ENCODE measurements around the gene SLC35F2.
"Not testable (repeated sequence)": the region's sequence is repeated elsewhere in the genome, so short reads cannot be mapped to it uniquely, and the experiment has no call there.

The SLC35F2 gene, protein sequence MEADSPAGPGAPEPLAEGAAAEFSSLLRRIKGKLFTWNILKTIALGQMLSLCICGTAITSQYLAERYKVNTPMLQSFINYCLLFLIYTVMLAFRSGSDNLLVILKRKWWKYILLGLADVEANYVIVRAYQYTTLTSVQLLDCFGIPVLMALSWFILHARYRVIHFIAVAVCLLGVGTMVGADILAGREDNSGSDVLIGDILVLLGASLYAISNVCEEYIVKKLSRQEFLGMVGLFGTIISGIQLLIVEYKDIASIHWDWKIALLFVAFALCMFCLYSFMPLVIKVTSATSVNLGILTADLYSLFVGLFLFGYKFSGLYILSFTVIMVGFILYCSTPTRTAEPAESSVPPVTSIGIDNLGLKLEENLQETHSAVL

DNA sequence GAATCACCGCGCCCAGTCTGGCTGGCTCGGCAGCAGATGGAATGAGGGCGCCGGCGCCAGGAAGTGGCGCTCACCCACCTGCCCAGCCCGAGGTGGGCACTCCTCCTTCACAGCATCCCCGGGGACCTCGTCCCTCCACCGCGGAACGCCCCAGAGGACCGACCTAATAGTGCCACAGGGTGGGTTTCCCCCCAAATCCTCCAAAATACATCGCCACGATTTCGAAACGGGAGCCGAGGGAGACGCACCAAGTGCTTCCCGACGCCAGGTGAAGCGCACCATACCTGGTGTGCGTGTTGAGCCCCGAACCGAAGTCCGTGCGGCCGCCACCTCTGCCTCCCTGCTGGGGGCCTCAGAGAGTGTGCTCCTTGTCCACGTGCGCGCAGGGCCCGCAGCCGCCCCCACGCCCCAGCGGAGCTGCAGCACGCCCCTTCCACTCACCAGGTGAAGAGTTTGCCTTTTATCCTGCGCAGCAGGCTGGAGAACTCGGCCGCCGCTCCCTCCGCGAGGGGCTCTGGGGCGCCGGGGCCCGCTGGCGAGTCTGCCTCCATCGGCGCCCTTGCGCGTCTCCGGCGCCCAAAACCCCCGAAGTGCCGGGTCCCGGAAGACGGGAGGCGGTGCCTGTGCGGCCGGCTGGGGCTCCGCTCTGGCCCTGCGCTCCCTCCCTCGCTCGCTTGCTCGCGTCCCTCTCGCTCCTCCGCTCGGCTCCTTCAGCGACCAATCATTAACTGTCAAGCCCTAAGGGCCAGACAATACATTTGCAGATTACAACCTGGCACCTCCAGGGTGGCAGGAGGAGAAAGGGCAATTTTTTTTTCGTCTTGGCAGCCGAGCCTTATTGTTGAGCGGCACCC is at the start of gene SLC35F2:
SLC35F2 (minus strand) TSS at position 571 of the 854 bp plus-strand sequence; CDS start at position 551, 20 bp downstream.
- DNase-seq, result peak in 3 of 4 experiments; percentile 15 to 43 (median 25)

DNA sequence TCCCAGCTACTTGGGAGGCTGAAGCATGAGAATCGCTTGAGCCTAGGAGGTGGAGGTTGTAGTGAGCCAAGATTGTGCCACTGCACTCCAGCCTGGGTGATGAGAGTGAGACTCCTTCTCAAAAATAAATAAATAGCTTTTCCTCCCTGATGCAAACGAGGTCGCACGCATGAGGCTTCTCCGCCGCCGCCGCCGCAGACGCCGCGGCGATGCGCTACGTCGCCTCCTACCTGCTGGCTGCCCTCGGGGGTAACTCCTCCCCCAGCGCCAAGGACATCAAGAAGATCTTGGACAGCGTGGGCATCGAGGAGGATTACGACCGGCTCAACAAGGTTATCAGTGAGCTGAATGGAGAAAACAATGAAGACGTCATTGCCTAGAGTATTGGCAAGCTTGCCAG is 49.6 kb upstream of the SLC35F2 start:
- DNase-seq, result no peak

DNA sequence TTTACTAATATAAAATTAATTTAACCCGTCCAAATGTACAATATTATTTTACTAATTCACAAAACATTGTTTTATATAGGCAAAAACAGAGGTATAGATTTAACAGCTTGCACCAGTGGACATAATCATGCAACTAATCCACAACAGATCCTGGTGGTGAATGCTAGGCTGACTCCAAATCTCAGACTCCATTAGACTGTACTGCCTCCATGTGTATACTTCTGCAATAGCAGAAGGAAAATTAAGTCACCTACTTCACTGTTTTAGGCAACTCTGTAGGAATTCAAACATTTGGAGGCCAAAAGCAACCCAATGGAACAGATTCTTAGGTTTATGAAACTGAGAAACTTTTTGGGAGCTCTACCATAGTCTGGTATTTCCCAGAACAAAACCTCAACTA is 39.7 kb upstream of the SLC35F2 start:
- DNase-seq, result no peak

DNA sequence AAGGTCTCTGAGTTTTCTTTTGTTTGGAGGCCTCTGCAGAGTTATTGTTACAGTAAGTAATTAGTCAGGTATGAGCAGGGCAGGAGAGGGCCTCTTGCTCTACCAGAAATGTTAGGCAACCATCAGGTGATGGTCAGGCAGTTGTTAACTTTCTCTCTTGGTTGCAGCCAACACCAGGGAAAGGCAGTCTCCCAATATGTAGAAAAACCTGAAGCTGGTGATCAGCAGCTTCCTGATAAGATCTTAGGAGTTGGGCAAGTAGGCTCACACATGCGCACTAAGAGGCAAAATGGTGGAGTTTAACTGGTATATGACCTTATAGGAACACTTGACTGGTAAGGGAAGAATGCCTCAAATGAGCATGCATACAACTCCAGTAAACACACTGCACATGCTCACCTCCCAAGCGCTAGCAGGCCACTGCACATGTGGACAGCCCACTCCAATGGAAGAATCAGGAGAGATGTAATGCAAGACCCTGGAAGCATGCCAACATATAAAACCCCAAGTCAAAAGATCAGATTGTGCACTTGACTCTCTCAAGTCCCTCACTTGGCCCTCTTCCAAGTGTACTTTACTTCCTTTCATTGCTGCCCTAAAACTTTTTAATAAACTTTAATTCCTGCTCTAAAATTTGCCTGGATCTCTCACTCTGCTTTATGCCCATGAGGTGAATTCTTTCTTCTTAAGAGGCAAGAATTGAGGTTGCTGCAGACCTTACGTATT is 23.7 kb upstream of the SLC35F2 start:
- no peak for DNase-seq

DNA sequence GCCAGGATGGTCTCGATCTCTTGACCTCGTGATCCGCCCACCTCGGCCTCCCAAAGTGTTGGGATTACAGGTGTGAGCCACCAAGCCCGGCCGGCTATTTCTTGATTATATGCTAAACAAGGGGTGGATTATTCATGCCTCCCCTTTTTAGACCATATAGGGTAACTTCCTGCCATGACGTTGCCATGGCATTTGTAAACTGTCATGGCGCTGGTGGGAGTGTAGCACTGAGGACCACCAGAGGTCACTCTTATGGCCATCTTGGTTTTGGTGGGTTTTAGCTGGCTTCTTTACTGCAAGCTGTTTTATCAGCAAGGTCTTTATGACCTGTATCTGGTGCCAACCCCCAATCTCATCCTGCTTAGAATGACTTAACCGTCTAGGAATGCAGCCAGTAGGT is 22.9 kb upstream of the SLC35F2 start:
- not testable (repeated sequence) for DNase-seq

DNA sequence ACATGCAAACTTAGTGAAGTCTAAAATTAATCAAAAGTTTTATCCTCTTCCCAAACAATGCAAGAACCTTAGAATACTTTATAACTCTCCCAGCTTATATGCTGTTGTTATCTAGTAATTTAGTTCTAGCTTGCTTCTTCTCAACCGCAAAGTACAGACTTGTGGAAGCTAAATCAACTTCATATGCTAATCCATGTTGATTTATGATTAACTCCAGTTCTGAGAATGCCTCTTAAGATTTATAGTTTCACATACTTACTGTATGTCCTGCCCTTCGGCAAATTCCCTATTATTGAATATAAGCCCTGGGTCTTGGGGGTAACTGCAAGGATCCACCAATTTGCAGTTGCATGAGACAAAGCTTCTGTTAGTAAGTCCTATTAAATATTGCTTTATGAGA is 17.6 kb upstream of the SLC35F2 start:
- DNase-seq, result no peak

DNA sequence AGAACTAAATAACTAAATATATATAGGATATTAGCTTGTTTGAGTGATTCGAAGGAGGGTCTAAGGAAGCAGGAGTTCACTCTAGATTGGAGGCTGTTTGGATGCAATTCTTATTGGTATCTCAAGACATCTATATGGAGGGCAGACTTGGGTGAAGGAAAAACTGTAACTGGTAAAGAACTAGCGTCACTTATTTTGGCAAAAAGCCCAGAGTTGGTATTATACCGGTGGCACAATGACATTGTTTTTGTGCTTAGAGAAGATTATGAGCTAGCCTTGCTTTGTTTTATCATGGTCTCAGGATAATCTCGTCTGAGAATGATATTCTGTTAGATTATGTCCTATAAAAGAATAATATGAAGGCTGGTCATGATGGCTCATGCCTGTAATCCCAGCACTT is 6.0 kb upstream of the SLC35F2 start:
- DNase-seq, result no peak

DNA sequence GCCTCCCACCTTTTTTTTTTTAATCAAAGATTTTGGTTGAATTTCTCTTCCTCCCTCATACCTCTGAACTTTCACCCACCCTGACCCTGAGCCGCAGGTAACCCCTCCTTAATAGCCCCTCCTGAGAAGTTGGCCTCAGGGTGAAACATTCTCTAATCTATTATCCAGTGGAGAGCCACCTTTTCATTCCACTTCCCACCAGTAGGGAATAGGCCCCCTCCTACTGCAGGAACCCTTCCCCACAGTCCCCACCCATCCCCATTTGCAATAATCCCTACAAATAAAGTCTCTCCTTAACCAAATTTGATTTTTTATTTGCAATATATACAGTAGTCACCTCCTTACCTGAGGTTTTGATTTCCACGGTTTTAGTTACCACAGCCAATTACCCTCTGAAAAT is 2.1 kb upstream of the SLC35F2 start:
- DNase-seq, result no peak

DNA sequence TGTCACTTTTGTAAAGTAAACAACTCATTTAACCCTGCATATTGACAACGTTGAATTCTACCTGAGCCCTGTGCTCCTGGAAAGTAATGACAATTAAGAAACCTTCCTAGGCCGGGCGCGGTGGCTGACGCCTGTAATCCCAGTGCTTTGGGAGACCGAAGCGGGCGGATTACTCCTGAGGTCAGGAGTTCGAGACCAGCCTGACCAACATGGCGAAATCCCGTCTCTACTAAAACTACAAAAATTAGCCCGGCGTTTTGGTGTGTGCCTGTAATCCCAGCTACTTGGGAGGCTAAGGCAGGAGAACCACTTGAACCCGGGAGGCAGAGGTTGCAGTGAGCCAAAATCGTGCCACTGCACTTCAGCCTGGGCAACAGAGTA is 1.6 kb upstream of the SLC35F2 start:
- DNase-seq, result not testable (repeated sequence)

DNA sequence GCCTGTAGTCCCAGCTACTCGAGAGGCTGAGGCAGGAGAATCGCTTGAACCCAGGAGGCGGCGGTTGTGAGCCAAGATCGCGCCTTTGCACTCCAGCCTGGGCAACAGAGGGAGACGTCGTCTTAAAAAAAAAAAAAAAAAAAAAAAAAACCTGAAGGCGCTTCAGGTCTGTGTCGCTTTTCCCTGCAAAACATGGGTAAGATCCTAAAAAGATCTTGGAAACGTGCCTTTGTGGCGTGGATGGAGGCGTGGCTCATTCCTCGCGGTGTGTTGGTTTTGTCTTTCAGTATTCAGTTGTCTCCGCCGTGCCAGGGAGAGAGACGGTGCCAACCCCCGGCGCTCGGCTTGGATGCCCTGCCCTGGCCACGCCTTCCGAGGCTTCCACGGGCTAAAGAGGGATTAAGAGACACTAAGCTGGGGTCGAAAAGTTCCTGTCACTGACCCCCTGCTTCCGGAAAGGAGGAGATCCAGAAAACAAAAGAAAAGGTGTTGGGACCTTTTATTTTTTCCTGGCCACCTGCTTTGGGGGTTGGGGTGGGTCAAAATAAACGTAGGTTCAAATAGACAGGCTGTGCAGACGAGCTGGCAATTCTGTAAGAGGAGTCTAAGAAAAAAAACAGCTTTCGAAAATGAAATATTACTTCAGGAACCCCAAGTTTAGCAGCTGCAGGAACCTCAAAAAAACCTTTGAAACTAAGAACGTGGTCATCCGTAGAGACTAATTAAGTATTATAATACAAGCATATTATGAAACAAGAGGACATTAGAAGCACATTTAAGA is 1.1 kb upstream of the SLC35F2 start:
- DNase-seq, result peak in 1 of 4 experiments; percentile 2

DNA sequence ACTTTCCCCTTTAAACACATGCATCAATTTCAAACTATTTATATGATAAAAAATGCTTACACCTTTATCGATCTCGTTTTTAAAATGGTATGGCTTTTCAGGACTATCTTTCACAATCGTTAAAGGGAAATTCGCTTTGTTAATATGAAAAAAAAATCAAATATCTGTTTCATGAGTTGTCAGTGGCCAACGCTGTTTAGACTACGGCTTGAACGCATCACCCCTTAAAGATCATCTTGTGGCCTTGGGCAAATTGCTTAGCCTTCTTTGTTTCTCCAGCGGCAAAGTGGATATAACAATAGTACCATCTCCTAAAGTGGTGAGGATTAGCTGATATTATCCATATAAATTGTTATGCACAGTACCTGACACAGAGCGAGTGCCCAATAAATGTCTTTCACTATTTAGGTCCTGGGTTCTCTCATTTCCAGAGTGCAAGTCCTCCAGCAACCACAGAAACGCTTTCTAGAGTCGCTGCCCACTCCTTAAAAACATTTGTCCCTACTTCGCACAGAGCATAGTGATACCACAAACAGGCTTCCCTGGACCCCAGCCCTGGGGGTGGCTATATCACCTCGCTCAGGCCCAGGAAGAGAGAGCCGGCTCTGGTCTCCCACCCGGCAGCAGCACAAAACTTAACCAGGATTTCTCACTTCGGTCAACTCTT is 904 bp downstream of the SLC35F2 start:
- no peak for DNase-seq

DNA sequence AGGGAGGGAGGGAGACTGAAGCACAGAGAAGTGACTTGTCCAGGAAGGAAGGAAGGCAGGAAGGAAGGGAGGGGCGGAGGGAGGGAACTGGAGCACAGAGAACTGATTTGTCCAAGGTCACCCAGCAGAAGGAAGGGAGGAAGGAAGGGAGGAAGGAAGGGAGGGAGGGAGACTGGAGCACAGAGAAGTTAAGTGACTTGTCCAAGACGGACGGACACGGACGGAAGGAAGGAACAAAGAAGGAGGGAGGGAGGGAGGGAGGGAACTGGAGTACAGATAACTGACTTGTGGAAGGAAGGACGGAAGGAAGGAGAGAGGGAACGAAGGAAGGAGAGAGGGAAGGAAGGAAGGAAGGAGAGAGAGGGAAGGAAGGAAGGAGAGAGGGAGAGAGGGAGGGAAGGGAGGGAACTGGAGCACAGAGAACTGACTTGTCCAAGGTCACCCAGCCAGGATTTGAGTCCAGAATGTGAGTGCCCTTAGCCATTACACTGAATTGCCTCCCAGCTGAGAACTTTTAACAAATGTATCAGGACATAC is 1.5 kb downstream of the SLC35F2 start:
- DNase-seq, result no peak

DNA sequence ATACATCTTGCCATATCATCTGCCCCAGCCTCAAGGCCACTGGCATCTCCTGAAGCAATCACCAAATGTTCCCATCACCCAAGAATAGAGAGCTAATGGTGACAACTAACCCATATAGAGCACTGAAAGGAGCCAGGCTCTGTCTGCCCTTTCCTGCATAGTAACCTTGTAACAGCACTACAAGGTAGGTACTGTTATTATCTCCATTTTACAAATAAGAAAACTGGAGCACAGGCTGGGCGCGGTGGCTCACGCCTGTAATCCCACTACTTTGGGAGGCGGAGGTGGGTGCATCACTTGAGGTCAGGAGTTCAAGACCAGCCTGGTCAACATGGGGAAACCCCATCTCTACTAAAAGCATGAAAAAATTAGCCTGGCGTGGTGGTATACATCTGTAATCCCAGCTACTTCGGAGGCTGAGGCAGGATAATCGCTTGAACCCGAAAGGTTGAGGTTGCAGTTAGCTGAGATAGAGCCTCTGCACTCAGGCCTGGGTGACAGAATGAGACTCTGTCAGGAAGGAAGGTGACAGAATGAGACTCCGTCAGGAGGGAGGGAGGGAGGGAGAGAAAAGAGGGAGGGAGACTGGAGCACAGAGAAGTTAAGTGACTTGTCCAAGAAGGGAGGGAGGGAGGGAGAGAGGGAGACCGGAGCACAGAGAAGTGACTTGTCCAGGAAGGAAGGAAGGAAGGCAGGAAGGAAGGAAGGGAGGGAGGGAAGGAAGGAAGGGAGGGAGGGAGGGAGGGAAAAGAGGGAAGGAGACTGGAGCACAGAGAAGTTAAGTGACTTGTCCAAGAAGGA is 2.2 kb downstream of the SLC35F2 start:
- no peak for DNase-seq

DNA sequence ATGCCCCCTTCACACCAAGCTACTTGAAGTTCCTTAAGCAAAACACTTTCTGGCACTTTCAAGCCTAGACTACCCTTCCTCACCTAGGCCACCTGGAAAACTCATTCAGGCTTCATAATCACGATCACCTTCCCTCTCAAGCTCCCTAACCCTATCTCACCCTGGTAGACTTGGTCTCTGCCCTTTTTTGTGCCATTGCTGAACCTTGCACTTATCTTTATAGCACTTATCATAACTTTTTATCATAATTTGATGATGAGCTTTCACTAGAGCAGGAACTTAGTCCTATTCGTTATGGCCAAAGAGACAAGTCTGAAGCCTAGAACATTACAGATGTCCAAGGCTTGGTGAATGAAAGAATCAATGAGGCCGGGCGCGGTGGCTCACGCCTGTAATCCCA is 5.5 kb downstream of the SLC35F2 start:
- no peak for DNase-seq

DNA sequence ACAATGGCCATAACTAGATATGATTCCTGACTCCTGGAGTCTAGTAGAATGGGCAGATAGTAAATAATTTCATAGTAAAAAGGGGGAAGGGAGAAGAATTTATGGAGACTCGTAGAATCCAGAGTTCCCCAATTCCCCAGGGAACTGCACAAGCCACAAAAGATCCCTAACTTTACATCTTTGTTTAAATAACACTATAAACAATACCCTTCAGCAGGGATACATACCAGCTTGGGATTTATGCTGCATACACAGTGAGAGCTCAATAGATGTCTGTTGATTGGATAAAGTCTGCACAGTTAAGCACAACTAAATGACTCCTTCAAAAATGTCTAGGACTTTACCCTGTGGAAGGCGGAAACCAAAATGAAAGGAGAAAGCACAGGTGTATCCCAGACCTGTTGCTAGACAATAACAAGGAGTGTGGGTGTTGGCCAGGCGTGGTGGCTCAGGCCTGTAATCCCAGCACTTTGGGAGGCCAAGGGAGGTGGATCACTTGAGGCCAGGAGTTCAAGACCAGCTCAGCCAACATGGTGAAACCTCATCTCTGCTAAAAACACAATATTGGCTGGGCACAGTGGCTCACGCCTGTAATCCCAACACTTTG is 6.8 kb downstream of the SLC35F2 start:
- no peak for DNase-seq

DNA sequence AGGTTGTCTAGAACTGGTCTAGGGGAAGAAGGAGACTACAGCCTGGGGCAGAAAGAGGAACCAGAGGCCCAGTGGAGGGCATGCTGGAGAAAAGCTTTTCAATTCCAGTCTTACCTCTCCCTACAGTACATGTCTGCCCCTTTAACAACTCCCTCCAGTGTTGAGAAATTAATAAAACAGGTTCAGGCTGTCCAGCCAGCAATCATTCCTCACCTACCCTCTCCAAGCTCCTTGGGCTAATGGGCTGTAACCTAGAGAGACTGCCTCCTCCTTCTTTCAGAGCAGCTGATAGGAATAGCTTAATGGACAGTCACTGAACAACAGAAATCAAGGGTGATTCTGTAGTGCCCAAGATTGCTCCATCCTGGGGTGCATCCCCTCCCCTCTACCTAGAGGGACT is 8.8 kb downstream of the SLC35F2 start:
- DNase-seq, result no peak

DNA sequence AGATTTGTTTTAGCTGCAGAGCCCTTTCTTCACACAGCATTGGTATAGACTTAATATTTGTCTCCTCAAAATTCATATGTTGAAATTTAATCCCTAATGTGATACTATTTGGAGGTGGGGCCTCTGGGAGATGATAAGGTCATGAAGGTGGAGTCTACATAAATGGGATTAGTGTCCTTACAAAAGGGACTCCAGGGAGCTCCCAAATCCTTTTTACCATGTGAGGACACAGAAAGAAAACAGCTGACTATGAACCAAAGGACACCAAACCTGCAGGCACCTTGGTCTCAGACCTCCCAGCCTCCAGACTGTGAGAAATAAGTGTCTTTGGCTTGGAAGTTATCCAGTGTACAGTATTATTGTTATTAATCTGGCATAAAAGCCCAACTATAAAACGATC is 10.2 kb downstream of the SLC35F2 start:
- no peak for DNase-seq

DNA sequence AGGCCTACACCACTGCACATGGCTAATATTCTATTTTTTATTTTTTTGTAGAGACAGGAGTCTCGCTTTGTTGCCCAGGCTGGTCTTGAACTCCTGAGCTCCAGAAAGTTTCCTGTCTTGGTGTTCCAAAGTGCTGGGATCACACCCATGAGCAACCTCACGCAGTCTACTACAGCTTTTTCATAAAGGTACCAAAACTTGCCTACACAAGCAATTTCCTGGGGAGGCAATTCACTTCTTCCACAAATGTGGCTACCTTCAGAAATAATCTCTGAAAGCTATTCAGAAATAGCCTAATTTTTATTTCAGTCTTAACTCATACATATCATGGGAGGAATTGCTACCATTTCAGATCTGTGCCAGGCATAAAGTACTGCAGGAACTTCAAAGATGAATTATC is 11.4 kb downstream of the SLC35F2 start:
- DNase-seq, result no peak

DNA sequence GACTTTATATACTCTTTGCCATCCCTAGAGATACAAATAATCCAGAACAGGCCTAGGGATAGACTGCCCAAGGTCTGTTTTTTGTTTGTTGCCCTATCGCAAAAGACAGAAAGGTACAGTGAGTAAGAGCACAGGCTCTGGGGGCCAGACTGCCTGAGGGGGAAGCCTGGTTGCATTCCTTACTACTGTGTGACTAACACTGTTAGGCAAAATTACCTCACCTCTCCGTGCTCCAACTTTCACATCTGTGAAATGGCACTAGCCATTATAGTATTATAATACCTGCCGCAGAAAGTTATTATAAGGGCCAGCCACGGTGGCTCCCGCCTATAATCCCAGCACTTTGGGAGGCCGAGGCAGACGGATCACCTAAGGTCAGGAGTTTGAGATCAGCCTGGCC is 14.5 kb downstream of the SLC35F2 start:
- no peak for DNase-seq

DNA sequence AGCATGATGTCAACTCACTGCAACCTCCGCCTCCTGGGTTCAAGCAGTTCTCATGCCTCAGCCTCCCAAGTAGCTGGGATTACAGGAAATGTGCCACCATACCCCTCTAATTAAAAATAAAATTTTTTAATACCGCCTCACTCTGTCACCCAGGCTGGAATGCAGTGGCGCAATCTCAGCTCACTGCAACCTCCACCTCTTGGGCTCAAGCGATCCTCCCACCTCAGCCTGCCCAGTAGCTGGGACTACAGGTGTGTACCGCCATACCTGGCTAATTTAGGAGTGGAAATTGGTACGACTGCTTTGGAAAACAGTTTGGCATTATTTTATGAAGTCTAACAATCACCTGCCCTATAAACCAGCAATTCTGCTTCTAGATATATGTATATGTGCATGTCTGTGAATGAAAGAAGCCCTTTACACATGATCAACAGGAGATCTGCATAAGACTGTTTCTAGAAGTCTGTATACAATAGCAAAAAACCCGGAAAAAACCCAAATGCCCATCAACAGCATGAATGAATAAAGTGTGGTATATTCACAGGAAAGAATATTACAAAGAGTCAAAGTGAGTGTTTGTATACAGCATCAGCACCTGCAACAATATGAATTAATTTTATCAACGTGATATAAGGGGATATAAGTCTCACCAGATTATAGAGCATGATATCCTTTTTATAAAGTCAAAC is 16.0 kb downstream of the SLC35F2 start:
- no peak for DNase-seq
